NCI-H2227 (cell line): ENCODE measurements around the gene CDC14B.

Source experiments
- DNase-seq: peaks from one replicate; lab custom pipeline; 2025; ENCODE audit not compliant: unreplicated experiment; lab: John Stamatoyannopoulos, UW

Gene CDC14B

GRCh38 chr9:96487029-96487396, 132.6 kb downstream of the CDC14B start:
- DNase-seq, result no peak

DNA sequence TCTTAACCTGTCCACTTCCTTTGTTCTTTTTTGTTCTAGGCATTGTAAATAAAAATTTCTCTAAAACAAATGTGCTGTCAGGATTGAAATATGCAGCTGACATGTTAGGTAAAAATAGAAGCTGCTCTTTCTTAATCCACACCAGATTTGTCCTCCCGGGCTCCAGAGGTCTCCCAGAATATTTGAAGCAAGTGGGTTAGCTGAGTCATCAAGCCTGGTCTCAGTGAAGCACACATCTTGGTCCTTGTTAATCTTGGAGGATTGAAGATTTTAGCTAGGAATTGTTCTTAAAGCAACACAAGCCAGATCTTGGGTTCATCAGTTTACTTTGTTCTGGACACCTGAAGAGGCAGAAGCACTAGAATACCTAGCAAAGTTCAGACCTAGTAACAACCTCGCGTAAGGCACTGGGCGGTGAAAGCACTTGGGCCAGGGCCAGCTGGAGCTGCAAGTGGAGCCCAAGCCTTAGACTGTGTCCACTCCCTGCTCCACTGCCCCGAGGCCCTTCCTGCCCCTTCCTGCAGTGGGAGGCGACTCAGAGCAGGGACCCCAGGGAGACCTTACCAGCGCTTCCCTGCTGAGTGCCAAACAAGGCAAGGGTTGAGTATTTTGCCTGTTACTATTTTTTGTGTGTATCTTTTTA, 133.1 kb downstream of the CDC14B start:
- no peak for DNase-seq

GRCh38 chr9:96485280-96485679, 134.4 kb downstream of the CDC14B start:
- DNase-seq, result no peak

DNA sequence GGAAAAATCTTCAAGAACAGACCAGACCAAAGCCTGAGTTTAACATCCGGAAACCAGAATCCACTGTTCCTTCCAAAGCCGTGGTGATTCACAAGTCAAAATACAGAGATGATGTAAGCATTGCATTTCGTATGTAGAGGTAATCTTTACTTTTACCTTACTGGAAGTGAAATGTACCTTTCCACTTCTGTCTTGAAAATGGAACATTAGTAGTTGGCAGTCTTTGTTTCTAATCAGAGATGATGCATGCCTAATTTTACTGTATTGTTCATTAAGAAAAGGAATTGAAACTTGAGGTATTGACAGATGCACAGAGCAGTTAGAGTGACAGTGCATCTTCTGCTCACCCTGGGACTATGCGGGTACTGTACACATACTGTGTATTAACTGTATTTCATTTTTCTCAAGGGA, 135.1 kb downstream of the CDC14B start:
- DNase-seq, result no peak

DNA sequence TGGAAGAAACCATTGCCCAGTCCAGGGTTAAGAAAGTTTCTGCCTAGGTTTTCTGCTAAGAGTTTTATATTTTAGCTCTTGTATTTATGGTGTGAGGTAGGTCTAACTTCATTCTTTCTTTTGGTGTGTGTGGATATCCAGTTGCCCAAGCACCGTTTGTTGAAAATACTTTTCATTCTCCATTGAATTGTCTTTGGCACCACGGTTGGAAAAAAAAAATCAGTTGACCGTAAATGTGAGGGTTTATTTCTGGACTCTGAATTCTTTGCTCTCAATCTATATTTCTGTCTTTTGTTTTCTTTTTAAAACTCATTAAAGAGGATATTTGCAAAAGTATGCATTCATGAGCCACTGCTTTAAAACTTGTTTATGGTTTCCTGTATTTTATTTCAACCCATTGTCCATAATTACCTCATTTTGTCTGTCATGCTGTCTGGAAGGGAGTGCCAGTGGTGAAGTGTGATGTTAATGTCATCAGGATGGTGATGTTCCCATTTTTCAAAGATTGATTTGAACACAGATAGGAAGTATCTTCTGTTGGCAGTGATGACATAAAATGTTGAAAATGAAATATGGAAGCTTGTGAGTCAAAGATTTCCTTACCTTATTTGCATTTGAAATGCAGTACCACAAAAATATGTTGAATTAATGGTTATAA, 135.8 kb downstream of the CDC14B start:
- DNase-seq, result no peak

DNA sequence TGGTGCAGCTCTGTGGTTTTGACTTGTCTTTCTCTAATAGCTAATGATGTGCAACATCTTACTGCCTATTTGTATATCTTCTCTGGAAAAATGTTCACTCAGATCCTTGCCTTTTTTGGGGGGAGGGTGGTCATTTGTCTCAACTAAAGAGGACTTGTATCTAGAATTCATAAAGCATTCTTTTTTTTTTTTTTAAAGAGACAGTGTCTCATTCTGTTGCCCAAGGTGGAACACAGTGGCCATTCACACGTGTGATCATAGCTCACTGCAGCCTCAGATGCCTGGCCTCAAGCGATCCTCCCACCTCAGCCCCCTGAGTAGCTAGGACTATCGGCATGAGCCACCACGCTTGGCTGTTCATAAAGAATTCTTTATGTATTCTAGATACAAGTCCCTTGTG, 136.4 kb downstream of the CDC14B start:
- no peak for DNase-seq

GRCh38 chr9:96482476-96482875, 137.2 kb downstream of the CDC14B start:
- DNase-seq, result no peak

- no peak for DNase-seq
Measured at GRCh38 chr9:96480736-96481135, 138.9 kb downstream of the CDC14B start.

DNA sequence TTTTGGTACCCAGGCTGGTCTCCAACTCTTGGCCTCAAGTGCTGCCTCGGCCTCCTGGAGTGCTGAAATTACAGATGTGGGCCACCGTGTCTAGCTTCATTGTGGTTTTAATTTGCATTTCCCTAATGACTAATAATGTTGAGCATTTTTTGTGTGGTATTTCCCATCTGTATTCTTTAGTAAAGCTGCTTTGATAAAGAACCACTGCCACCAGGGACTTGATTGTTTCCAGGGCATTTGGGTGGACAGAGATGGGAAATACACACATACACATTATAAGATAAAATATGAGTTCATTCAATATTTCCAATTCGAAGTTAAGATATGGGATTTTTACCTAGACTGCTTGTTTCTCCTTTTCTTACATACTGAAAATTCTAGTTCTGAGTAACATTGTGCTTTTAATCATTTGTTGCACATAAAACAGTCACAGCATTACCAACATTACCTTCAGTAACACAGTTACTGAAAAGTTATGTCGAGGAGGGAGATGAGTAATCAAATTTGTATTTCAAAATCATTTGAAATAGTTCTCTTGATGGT, 140.7 kb downstream of the CDC14B start:
- DNase-seq, result no peak

- DNase-seq, result no peak
Measured at GRCh38 chr9:96476591-96476990, 143.1 kb downstream of the CDC14B start.

DNA sequence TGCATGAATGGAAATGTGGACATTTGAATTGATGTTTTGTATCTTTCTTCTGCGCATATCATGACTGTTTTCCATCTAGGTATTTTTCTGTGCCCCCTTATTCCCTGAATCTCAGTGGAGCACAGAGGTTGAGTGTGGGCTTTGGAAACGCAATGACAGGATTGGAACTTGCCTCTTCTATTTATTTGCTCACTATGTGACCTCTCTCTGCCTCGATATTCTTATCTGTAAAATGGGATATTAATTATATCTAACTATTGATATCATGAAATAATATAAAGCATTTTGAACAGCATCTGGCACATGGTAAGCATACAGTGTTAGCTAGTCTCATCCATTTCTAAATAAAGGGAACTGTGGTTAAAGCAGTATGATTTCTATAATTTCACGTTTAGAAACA, 143.6 kb downstream of the CDC14B start:
- DNase-seq, result no peak

DNA sequence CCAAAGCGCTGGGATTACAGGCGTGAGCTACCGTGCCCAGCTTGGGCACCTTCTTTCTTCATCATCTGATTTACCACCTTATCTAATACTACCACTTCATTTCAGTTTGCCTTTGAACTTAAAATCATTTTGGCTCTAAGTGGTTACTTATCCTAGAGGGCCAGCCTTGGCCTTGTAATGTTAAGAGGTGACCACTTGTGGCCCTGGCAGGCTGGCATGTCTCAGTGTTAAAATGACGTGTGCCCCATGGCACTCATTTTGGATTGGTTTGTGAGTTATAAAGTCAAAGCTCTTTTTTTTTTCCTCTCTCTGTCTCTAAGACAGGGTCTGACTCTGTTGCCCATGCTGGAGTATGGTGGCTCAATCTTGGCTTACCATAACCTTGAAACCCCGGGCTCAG, 151.9 kb downstream of the CDC14B start:
- no peak for DNase-seq

- no peak for DNase-seq
Measured at GRCh38 chr9:96464426-96464825, 155.2 kb downstream of the CDC14B start.

- no peak for DNase-seq
Measured at GRCh38 chr9:96462541-96462940, 157.1 kb downstream of the CDC14B start.

GRCh38 chr9:96461336-96461735, 158.3 kb downstream of the CDC14B start:
- DNase-seq, result no peak

- DNase-seq, result no peak
Measured at GRCh38 chr9:96460882-96461281, 158.8 kb downstream of the CDC14B start.

- no peak for DNase-seq
Measured at GRCh38 chr9:96460470-96460869, 159.2 kb downstream of the CDC14B start.

DNA sequence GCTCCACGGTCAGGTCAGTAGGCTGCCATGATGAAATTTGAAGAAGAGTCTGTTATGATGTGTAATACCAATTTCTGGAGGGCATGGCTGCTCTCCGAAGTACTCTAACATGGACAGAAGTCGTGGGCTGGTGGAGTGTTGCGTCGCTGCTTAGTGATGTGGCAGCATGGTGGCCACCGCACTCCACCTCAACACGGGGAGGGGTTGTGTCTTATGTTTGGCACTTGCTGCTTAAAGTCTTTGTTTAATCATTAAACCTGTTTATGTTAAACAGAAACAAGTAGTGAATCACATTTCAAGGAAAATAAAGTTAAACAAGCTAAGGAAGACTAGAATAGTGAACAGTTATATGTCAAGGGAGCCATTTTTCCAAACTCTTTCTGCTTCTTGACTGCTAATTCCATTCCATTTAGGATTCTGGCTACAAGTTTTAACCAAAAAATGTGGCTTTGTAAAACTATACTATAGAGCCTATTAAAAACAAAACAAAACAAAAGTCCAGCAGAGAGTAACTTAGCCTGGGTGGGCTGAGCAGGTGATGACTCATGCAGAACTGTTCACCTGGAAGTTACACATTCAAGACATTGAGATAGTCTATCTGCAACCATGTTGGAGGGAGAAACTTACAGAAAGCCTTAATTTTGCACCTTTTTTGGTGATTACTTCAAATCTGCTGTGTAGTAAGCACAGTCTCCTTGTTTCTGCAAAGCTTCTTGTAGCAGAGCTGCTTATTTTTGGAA, 160.2 kb downstream of the CDC14B start:
- no peak for DNase-seq

GRCh38 chr9:96458226-96458625, 161.4 kb downstream of the CDC14B start:
- DNase-seq, result no peak

- no peak for DNase-seq
Measured at GRCh38 chr9:96457266-96457665, 162.4 kb downstream of the CDC14B start.

DNA sequence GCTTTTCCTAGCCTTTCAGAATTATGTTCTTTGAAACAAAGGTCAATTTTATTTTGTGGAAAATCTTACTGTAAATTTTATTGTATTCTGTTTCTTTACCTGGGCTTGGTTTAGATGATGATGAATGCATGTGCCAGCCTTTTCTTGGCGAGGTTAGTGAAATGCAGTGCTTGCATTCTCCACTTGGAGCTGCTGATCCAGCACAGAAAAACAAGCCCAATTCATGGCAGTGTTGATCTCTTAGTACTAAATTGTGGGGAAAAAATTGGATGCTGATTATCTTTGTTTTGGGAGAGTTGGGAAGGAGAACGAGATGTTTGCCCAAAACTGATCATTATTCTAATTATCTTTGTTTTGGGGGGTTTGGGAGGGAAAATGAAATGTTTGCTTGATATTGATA, 166.0 kb downstream of the CDC14B start:
- peak; percentile 11 for DNase-seq
